ENCODE results near the gene SGK1.

DNA sequence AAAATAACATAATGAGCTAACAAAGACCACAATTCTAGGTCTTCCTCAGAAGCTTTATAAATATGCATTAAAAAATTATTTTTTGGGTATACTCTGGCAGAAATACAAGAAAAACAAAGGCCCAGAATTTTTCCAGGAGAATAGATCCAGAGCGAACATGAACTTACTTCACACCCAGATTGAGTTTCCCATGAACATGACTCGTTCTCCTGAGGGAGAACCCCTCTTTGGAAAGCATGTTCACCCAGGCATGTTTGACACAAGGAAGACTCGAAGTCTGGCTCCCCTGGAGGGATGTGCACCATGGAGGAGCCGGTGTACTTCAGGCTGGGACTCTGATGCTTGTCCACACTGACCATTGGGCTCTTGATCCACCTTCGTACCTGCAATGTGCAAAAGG lies 56.1 kb downstream of the SGK1 start:
- TF ChIP-seq GATA2 (IDR thresholded peaks at IDR 0.05; ENCODE audit: low read depth, low read length) (no peak), GATA3 (IDR thresholded peaks at IDR 0.05; ENCODE audit: low read depth, low read length) (no peak)

Measured in SH-SY5Y (cell line).